HepG2 (cell line): ENCODE results near the gene FMOD. TPM values are rescaled to one million over a fixed set of nuclear protein-coding genes. Genes with fewer than 3 reads are reported as not detected.

ENCODE experiments used
- FOXA3 ChIP-seq: IDR thresholded peaks from 2 replicates; pipeline ENCODE4 v1.6.1; 2016; ENCODE audit warnings: missing genetic modification reagents, missing compliant biosample characterization
- ISL2 ChIP-seq: sonication (generic); formaldehyde crosslinking; IDR thresholded peaks from 2 replicates; pipeline ENCODE4 v1.5.0; 2020; ENCODE audit warnings: missing genetic modification reagents
- MED13 ChIP-seq: sonication (generic); formaldehyde crosslinking; IDR thresholded peaks from 2 replicates; pipeline ENCODE4 v1.5.0; 2020; ENCODE audit warnings: missing genetic modification reagents
- RFXAP ChIP-seq: sonication (generic); formaldehyde crosslinking; IDR thresholded peaks from 2 replicates; pipeline ENCODE4 v1.4.0; 2020; ENCODE audit warnings: missing genetic modification reagents, borderline replicate concordance
- SOX13 ChIP-seq, 3 experiments: fragments of 450-650 bp in 1 of 3; sonication (generic) in 1 of 3; formaldehyde crosslinking in 1 of 3; IDR thresholded peaks in 2 of 3; conservative IDR thresholded peaks in 1 of 3; 2 replicates each; pipeline versions ENCODE4 v1.5.0 to v1.6.1; 2016 to 2020; ENCODE audit warnings: antibody characterized with exemption in 1 of 3, mild to moderate bottlenecking in 1 of 3, missing compliant biosample characterization in 1 of 3, missing genetic modification reagents in 1 of 3, moderate library complexity in 1 of 3
- ZMYM3 ChIP-seq: sonication (generic); formaldehyde crosslinking; IDR thresholded peaks from 2 replicates; pipeline ENCODE4 v1.5.1; 2020; ENCODE audit warnings: mild to moderate bottlenecking, missing genetic modification reagents
- ZNF451 ChIP-seq: sonication (generic); formaldehyde crosslinking; IDR thresholded peaks from 2 replicates; pipeline ENCODE4 v1.5.0; 2020; ENCODE audit warnings: mild to moderate bottlenecking, missing genetic modification reagents
- ZNF530 ChIP-seq: sonication (generic); formaldehyde crosslinking; IDR thresholded peaks from 2 replicates; pipeline ENCODE4 v1.5.0; 2020; ENCODE audit warnings: low read depth, mild to moderate bottlenecking, missing genetic modification reagents
- ZNF646 ChIP-seq: sonication (generic); formaldehyde crosslinking; IDR thresholded peaks from 2 replicates; pipeline ENCODE4 v1.9.0; 2021; ENCODE audit warnings: mild to moderate bottlenecking, missing genetic modification reagents
- polyA plus RNA-seq, 8 experiments: library from polyadenylated mRNA; depleted of rRNA in 3 of 8; stranded (reverse) in 7 of 8; unstranded in 1 of 8; fragments of >200 nt; fragmentation: Illumina TruSeq in 4 of 8; extraction: Trizol in 4 of 8; gene quantifications; 2 replicates each; pipeline versions ENCODE4 v1.2.1 to v1.2.3, GENCODE V29; 2011 to 2016; ENCODE audit warnings: low read depth in 4 of 8, missing spikeins in 1 of 8, mixed read lengths in 1 of 8; ENCODE audit not compliant: insufficient read depth in 1 of 8
- total RNA-seq, 5 experiments: library from RNA; depleted of rRNA; stranded (reverse); fragments of >200 nt; fragmentation: Illumina TruSeq; extraction: Trizol; gene quantifications; 2 replicates each; pipeline ENCODE4 v1.2.3, GENCODE V29; 2016; ENCODE audit warnings: low read depth in 1 of 5

The FMOD gene
- total and polyA plus RNA-seq, 2 of the 13 experiments (the other 11 are each of a cell fraction or from before 2014, with no cell fraction given): 0.08 TPM; not detected in 1

GRCh38 chr1:203306089-203306964 lies 44.6 kb downstream of the FMOD start (continued):
- 0 out of 2 replicates have a peak, but pooled peaks have one; percentile 0 for TF ChIP-seq RFXAP
- TF ChIP-seq ISL2 (CRISPR knock-in tag): no peak
- no peak for TF ChIP-seq FOXA3 (CRISPR knock-in tag)
- TF ChIP-seq ZMYM3 (CRISPR knock-in tag): 0 out of 2 replicates have a peak, but pooled peaks have one; percentile 52
- no peak for TF ChIP-seq MED13 (CRISPR knock-in tag)
- no peak for TF ChIP-seq ZNF451 (CRISPR knock-in tag)
- no peak for TF ChIP-seq ZNF530 (CRISPR knock-in tag)
- no peak for TF ChIP-seq SOX13 (IDR thresholded peaks at IDR 0.05)
- no peak for TF ChIP-seq SOX13 (CRISPR knock-in tag; conservative IDR thresholded peaks at IDR 0.05 in 1 of 2, IDR thresholded peaks at IDR 0.05 in 1 of 2)
- TF ChIP-seq ZNF646 (CRISPR knock-in tag): peak; percentile 94
